ENCODE data around the gene ATP8A2.

- TF ChIP-seq POLR2A (IDR thresholded peaks at IDR 0.05; ENCODE audit: low read length) (no peak), GATA1 (IDR thresholded peaks at IDR 0.05; ENCODE audit: low read depth, low read length) (no peak)
Measured at GRCh38 chr13:25503856-25504255, 132.1 kb downstream of the ATP8A2 start.
